ENCODE results near the gene MUL1.

MUL1 gene

GRCh38 chr1:20470194-20470593, 37.8 kb downstream of the MUL1 start:
- no peak for DNase-seq (ENCODE audit: low spot score)

- no peak for DNase-seq (ENCODE audit: low spot score)
Observed at GRCh38 chr1:20469406-20470076, 38.4 kb downstream of the MUL1 start.

GRCh38 chr1:20466273-20466672, 41.7 kb downstream of the MUL1 start:
- DNase-seq (ENCODE audit: low spot score) = no peak

- DNase-seq (ENCODE audit: low spot score) = no peak
Observed at GRCh38 chr1:20465187-20465586, 42.8 kb downstream of the MUL1 start.

GRCh38 chr1:20463502-20463901, 44.4 kb downstream of the MUL1 start:
- no peak for DNase-seq (ENCODE audit: low spot score)

GRCh38 chr1:20462397-20462796, 45.6 kb downstream of the MUL1 start:
- no peak for DNase-seq (ENCODE audit: low spot score)

GRCh38 chr1:20458717-20459116, 49.2 kb downstream of the MUL1 start:
- DNase-seq (ENCODE audit: low spot score) = no peak

- DNase-seq (ENCODE audit: low spot score) = no peak
Observed at GRCh38 chr1:20454004-20454403, 53.9 kb downstream of the MUL1 start.

- DNase-seq (ENCODE audit: low spot score) = no peak
Observed at GRCh38 chr1:20449735-20450311, 58.1 kb downstream of the MUL1 start.

All from germinal center (tissue), 1 donor.